Epithelial cell of prostate (primary cell): ENCODE measurements around the gene IL15RA.
"Not testable (repeated sequence)": the region's sequence is repeated elsewhere in the genome, so short reads cannot be mapped to it uniquely, and the experiment has no call there.

Source experiments
- DNase-seq: peaks from one replicate; pipeline ENCODE4 v3.0.0-alpha.2; 2011; ENCODE audit warnings: low read depth, low spot score
- H3K27ac ChIP-seq: fragments of 450-650 bp; 2 replicates; pipeline ENCODE4 v1.5.1; 2017; ENCODE audit warnings: mild to moderate bottlenecking

Gene IL15RA

GRCh38 chr10:5953676-5954075 is 23.7 kb downstream of the IL15RA start:
- no peak for DNase-seq
- no peak overlapping the region for H3K27ac ChIP-seq

DNA sequence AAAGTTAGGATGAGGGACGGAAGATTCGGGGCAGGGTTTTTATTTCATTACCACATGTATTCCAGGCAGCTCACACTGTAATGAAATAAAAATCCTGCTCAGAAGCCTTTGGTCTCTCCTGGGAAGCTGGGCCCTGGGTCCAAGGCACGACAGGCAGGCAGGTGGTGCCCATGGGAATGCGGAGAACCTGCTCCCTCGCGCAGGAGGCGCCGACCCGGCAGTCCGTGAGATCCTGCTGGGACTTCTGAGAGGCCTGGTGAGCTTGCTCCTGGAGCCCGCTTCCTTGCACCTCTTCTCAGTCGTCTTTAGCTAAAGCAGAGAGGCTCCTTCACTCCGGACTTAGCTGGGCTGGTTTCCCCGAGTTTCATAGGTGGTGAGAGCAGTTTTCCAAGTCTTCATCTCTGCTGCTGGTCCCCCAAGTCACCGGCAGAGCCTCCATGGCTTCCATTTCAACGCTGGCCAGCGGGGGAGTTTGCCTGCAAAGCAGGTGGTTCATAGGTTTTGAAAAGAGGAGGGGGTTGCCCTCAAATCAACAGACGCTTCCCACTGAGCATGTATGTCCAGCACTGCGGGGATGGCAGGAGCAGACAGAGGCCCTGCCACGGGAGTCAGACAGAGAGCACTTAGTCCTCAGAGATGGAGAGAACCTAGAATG is 24.5 kb downstream of the IL15RA start:
- H3K27ac ChIP-seq, result no peak overlapping the region
- DNase-seq, result no peak

- no peak for DNase-seq
- H3K27ac ChIP-seq, result peak overlapping the region; percentile 65
Observed at GRCh38 chr10:5951721-5952407, 25.5 kb downstream of the IL15RA start.

- DNase-seq, result no peak
- peak overlapping the region; percentile 65 for H3K27ac ChIP-seq
Observed at GRCh38 chr10:5951167-5951711, 26.1 kb downstream of the IL15RA start.

DNA sequence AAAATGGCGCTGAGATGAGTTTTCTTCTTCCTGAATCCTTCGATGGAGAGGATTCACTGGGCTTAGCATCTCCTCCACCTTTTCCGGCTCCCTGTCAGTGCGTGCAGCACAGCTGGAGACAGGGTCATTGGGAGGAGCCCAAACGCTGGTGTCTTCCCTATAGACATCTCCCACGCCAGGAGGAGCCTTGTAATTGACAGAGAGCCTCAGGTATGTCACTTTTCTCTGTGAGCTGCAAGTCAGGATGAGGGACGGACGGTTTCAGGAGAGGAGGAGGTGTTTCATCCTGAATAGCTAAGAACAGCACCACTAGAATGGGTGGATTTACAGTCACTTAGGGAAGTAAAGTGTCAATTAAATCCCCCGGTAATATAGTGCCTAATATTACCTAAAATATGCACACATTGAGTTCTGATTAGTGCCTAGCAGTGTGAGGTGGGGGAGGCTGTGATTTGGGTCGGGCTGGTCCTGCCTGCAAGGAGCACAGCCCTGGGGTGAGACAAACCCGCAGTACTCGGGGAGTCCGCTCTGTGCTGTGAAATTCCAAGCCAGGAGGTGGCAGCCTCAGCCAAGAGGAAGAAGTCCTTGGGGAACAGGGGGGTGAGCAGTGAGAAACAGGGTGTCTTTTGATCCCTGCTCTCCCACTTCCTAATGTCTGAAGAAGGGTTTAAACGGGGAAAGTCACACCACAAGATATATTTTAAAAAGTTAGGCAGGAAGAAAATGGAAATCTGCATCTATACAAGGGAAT is 28.2 kb downstream of the IL15RA start:
- DNase-seq, result no peak
- no peak overlapping the region for H3K27ac ChIP-seq

DNA sequence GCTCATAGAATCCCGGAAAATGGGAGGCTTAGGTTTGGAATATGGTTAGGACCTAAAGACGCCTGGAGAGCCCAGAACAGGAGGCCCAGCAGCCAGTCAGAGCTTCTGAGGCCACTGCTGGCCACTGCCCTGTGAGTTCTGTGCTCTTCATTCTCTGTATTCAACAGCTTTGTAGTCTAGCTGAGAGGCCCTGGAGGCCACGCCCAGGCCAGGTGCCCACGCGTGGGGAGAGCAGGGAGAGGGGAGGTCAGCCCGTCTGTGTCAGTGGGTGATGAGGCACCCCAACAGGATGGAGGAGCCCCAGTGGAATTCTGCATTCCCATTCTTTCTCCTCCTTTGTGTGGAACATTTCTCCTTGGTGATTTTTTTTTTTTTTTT is 29.1 kb downstream of the IL15RA start:
- H3K27ac ChIP-seq, result no peak overlapping the region
- no peak for DNase-seq

GRCh38 chr10:5947471-5948207 is 29.7 kb downstream of the IL15RA start:
- no peak for DNase-seq
- no peak overlapping the region for H3K27ac ChIP-seq

DNA sequence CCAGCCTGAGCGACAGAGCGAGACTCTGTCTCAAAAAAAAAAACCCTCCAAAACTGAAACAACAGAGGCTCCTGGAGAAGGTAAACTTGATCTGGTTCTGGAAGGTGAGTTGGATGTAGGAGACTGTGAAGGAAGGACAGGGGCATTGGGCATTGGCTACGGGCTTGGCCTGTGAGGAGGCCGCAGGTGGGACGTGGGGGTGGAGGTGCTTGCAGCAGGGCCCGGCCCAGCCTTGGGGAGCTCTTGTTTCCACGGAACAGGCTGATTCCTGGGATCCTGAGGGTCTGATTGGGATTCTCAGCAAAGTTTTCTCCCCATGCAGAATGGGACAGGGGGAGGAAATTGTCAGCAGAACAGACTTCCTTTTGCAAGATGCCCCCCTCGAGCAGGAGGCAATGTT is 30.6 kb downstream of the IL15RA start:
- DNase-seq, result no peak
- H3K27ac ChIP-seq, result no peak overlapping the region

DNA sequence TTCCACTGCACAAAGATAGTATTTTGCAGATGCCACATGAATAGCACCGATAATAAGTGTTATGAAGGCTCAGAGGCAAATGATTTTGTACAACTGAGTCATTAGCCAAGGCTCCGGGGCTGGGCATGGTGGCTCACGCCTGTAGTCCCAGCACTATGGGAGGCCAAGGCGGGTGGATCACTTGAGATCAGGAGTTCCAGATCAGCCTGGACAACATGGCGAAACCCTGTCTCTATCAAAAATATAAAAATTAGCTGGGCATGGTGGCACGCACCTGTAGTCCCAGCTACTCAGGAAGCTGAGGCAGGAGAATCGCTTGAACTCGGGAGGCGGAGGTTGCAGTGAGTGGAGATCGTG is 30.9 kb downstream of the IL15RA start:
- peak overlapping the region; percentile 62 for H3K27ac ChIP-seq
- DNase-seq, result not testable (repeated sequence)

DNA sequence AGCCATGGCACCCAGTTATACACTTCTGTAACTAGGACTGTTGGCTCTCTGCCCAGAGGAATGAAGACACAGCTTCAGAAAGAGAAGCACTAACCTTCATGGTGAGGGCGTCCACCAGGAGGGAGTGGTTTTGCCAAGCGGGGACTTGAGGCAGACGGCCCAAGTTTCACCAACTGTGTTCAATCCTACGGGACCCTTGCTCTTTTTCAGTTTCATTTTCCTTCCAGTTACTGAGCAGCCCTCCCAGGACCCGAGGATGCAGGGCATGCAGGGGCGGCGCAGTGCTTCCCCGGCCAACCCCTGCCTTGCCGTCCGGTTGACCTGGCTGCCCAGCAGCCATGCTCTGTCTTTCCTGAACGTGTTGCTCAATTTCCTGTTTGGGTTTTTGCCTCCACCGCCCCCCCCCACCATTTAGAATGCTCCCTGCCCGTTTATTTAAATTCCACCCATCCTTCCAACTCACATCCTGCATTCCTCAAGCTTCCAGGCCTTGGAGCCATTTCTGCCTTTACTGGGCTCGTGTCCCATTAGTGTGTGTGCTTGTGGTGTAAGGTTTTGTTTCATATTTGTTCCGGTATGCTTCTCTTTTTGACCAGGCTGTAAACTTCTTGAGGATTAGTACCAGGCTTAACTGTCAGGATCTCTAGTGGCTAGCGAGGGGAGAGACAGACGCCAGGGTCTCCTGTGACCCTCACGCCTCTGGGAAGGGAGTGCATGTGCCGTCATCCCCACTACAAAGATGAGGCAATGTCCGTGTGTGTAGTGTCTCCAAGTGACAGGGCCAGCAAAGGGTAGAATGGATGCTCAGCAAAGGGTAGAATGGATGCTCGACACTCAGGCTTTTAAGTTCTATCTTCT is 31.6 kb downstream of the IL15RA start:
- DNase-seq, result no peak

DNA sequence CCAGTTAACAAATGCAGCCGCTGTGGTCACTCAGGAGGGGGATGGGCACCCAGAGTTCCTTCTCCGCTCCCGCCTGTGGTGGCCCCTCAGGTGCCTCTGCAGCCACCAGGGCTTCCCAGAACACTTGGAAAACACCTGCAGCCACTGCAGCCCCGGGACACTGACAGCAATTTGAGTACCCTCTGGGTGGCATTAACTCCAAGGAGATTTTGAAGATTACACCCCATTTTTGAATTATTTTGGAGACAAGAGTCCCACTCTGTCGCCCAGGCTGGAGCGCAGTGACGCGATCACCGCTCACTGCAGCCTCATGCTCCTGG is 32.2 kb downstream of the IL15RA start:
- H3K27ac ChIP-seq, result peak overlapping the region; percentile 62
- no peak for DNase-seq

More for the DNA sequence above, 31.6 kb downstream of the IL15RA start:
- H3K27ac ChIP-seq, result peak overlapping the region; percentile 62

GRCh38 chr10:5944389-5945189 is 32.8 kb downstream of the IL15RA start:
- peak overlapping the region; percentile 62 for H3K27ac ChIP-seq
- DNase-seq, result peak; percentile 85

GRCh38 chr10:5943536-5943935 is 33.8 kb downstream of the IL15RA start:
- no peak overlapping the region for H3K27ac ChIP-seq
- no peak for DNase-seq

DNA sequence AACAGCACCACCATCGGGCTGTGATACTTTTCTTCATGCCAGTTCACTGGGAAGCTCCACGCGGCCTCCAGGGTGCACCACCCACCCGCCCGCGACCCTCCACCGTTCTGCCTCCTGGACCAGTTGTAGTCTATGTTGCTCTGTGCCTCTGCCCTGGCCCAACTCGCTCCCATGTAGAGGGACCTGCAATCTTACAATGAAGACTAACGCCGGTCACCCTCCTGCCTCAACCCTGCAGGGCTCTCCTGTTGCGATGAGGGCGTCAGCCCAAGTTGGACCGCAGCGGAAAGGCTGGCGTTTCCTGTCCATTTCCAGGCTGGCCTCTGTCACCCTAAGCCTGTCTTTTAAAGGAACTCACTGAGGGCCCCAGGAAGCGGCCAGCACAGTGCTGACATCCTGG is 34.9 kb downstream of the IL15RA start:
- DNase-seq, result no peak
- H3K27ac ChIP-seq, result no peak overlapping the region

GRCh38 chr10:5942001-5942400 is 35.3 kb downstream of the IL15RA start:
- DNase-seq, result no peak
- H3K27ac ChIP-seq, result no peak overlapping the region

DNA sequence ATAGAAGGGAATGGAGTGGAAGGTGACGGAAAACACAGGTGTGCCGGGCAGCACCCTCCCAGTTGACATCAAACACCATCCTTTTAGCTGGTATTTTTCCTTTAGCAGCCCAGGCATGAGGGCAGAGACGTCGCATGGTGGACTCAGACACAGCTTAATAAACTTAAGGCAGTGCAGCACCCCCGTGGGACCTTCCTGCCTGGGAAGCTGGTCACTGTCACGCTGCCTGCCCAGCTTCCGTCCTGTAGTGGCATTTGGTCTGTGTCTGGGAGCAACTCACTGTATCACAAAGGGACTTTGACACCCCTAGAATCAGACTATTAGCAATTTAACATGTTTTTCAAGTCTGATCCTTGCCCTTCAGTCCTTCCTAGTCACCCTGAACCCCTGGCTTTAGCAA is 35.8 kb downstream of the IL15RA start:
- DNase-seq, result no peak
- no peak overlapping the region for H3K27ac ChIP-seq

DNA sequence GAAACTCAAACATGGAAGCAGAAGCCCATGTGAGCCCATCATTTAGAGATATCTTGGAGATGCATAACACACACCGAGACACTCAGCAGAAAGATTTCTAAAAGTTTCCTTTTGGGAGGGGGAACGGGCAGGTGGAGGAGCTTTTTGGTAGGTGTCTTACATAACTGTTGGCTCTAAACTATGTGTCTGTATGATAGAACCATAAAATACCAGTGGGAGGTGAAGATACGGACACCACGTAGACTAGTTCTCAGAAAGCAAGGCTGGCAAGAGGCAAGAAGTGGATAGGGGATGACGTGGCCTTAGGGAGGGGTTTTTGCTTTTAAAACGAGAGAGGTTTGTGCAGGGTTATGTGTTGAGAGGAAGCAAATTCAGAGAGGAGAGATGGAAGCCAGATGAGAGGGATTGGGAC is 36.5 kb downstream of the IL15RA start:
- no peak for DNase-seq
- no peak overlapping the region for H3K27ac ChIP-seq

- no peak overlapping the region for H3K27ac ChIP-seq
- no peak for DNase-seq
Observed at GRCh38 chr10:5938291-5938690, 39.1 kb downstream of the IL15RA start.

GRCh38 chr10:5937016-5937415 is 40.3 kb downstream of the IL15RA start:
- DNase-seq, result no peak
- H3K27ac ChIP-seq, result no peak overlapping the region
